K562 (cell line): ENCODE measurements around the gene ATP13A4.

Experiments used
- EP300 ChIP-seq: IDR thresholded peaks from 2 replicates; pipeline ENCODE4 v1.6.1; 2012; ENCODE audit warnings: low read length, improper control_type of control experiment
- IRF2 ChIP-seq: sonication (generic); formaldehyde crosslinking; IDR thresholded peaks from 2 replicates; pipeline ENCODE4 v1.8.1; 2022; ENCODE audit warnings: mild to moderate bottlenecking, missing genetic modification reagents
- MBD2 ChIP-seq: sonication (generic); IDR thresholded peaks from 2 replicates; pipeline ENCODE4 v1.6.1; 2016; ENCODE audit warnings: low read depth, borderline replicate concordance
- POLR2A ChIP-seq: fragments of 450-650 bp; conservative IDR thresholded peaks from 2 replicates; pipeline ENCODE4 v1.6.1; 2016
- SMAD1 ChIP-seq: fragments of 150-350 bp; IDR thresholded peaks from 2 replicates; pipeline ENCODE4 v1.6.1; 2014; ENCODE audit warnings: low read length, low read depth; ENCODE audit not compliant: partially characterized antibody
- ZNF589 ChIP-seq: fragments of 200-800 bp; sonication (Bioruptor generic); IDR thresholded peaks from 2 replicates; pipeline ENCODE4 v1.6.1; 2016; ENCODE audit warnings: low read depth, missing genetic modification characterization, missing compliant biosample characterization
- TF ChIP-seq, protein P1 (sequence below), 2 experiments: fragments of 450-650 bp; formaldehyde crosslinking in 1 of 2; IDR thresholded peaks; 2 replicates each; pipeline versions ENCODE4 v1.4.0 to v1.6.1; 2014 to 2020; ENCODE audit warnings: mild to moderate bottlenecking in 2 of 2, borderline replicate concordance in 1 of 2, low read depth in 1 of 2
- TF ChIP-seq, protein P2 (sequence below): sonication (generic); formaldehyde crosslinking; IDR thresholded peaks from 2 replicates; pipeline ENCODE4 v1.8.1; 2022; ENCODE audit warnings: missing genetic modification reagents
- TF ChIP-seq, protein P3 (sequence below), 3 experiments: IDR thresholded peaks in 2 of 3; conservative IDR thresholded peaks in 1 of 3; 2 replicates each; pipeline ENCODE4 v1.5.1; 2011 to 2012; ENCODE audit warnings: low read length in 3 of 3, mild to moderate bottlenecking in 3 of 3, control low read depth in 2 of 3, improper control_type of control experiment in 1 of 3, inconsistent platforms in 1 of 3, low read depth in 1 of 3, mixed read lengths in 1 of 3, moderate library complexity in 1 of 3; ENCODE audit not compliant: insufficient read depth in 2 of 3
- TF ChIP-seq, protein P4 (sequence below): sonication (generic); formaldehyde crosslinking; IDR thresholded peaks from 2 replicates; pipeline ENCODE4 v1.5.0; 2020; ENCODE audit warnings: missing genetic modification reagents
- TF ChIP-seq, protein P5 (sequence below), 3 experiments: fragments of 200-800 bp in 1 of 3; sonication (Bioruptor generic) in 1 of 3; sonication (generic) in 1 of 3; formaldehyde crosslinking in 1 of 3; IDR thresholded peaks; 2 replicates each; pipeline versions ENCODE4 v1.6.1 to v1.8.0; 2016 to 2022; ENCODE audit warnings: mild to moderate bottlenecking in 2 of 3, missing compliant biosample characterization in 2 of 3, missing genetic modification characterization in 2 of 3, missing genetic modification reagents in 1 of 3

DNA sequence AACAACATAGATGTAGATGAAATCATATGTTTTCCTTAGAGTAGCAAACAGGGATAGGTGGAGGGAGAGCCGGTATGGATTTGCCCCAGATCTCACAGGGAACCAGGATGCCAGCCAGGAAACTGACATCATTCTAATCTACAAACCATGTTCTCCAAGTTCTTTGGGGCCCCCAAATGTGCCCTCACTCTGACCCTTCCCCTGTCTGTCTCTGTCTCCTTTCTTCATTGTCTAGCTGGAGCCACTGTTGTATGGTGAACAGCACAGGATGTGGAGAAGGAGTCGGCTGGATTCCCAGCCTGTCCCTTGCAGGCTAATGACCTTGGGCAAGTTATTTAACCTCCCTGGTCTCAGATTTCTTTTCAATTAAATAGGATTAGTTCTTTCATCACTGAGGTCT lies 177.1 kb downstream of the ATP13A4 start:
- TF ChIP-seq, protein P1, sequence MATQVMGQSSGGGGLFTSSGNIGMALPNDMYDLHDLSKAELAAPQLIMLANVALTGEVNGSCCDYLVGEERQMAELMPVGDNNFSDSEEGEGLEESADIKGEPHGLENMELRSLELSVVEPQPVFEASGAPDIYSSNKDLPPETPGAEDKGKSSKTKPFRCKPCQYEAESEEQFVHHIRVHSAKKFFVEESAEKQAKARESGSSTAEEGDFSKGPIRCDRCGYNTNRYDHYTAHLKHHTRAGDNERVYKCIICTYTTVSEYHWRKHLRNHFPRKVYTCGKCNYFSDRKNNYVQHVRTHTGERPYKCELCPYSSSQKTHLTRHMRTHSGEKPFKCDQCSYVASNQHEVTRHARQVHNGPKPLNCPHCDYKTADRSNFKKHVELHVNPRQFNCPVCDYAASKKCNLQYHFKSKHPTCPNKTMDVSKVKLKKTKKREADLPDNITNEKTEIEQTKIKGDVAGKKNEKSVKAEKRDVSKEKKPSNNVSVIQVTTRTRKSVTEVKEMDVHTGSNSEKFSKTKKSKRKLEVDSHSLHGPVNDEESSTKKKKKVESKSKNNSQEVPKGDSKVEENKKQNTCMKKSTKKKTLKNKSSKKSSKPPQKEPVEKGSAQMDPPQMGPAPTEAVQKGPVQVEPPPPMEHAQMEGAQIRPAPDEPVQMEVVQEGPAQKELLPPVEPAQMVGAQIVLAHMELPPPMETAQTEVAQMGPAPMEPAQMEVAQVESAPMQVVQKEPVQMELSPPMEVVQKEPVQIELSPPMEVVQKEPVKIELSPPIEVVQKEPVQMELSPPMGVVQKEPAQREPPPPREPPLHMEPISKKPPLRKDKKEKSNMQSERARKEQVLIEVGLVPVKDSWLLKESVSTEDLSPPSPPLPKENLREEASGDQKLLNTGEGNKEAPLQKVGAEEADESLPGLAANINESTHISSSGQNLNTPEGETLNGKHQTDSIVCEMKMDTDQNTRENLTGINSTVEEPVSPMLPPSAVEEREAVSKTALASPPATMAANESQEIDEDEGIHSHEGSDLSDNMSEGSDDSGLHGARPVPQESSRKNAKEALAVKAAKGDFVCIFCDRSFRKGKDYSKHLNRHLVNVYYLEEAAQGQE (IDR thresholded peaks at IDR 0.05; ENCODE audit: borderline replicate concordance) = no peak
- TF ChIP-seq, protein P1 (CRISPR knock-in tag; IDR thresholded peaks at IDR 0.05; ENCODE audit: low read depth) = no peak
- TF ChIP-seq MBD2 (no peak), SMAD1 (no peak), POLR2A (no peak), ZNF589 (CRISPR knock-in tag) (no peak), EP300 (no peak), IRF2 (no peak)
- TF ChIP-seq, protein P2, sequence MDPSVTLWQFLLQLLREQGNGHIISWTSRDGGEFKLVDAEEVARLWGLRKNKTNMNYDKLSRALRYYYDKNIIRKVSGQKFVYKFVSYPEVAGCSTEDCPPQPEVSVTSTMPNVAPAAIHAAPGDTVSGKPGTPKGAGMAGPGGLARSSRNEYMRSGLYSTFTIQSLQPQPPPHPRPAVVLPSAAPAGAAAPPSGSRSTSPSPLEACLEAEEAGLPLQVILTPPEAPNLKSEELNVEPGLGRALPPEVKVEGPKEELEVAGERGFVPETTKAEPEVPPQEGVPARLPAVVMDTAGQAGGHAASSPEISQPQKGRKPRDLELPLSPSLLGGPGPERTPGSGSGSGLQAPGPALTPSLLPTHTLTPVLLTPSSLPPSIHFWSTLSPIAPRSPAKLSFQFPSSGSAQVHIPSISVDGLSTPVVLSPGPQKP (CRISPR knock-in tag) = no peak
- TF ChIP-seq, protein P3, sequence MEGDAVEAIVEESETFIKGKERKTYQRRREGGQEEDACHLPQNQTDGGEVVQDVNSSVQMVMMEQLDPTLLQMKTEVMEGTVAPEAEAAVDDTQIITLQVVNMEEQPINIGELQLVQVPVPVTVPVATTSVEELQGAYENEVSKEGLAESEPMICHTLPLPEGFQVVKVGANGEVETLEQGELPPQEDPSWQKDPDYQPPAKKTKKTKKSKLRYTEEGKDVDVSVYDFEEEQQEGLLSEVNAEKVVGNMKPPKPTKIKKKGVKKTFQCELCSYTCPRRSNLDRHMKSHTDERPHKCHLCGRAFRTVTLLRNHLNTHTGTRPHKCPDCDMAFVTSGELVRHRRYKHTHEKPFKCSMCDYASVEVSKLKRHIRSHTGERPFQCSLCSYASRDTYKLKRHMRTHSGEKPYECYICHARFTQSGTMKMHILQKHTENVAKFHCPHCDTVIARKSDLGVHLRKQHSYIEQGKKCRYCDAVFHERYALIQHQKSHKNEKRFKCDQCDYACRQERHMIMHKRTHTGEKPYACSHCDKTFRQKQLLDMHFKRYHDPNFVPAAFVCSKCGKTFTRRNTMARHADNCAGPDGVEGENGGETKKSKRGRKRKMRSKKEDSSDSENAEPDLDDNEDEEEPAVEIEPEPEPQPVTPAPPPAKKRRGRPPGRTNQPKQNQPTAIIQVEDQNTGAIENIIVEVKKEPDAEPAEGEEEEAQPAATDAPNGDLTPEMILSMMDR (IDR thresholded peaks at IDR 0.05 in 2 of 3, conservative IDR thresholded peaks at IDR 0.05 in 1 of 3; ENCODE audit: insufficient read depth in 2 of 3, low read depth in 1 of 3, low read length in 3 of 3) = no peak
- TF ChIP-seq, protein P4, sequence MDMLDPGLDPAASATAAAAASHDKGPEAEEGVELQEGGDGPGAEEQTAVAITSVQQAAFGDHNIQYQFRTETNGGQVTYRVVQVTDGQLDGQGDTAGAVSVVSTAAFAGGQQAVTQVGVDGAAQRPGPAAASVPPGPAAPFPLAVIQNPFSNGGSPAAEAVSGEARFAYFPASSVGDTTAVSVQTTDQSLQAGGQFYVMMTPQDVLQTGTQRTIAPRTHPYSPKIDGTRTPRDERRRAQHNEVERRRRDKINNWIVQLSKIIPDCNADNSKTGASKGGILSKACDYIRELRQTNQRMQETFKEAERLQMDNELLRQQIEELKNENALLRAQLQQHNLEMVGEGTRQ (CRISPR knock-in tag) = no peak
- TF ChIP-seq, protein P5, sequence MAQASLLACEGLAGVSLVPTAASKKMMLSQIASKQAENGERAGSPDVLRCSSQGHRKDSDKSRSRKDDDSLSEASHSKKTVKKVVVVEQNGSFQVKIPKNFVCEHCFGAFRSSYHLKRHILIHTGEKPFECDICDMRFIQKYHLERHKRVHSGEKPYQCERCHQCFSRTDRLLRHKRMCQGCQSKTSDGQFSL (CRISPR knock-in tag; IDR thresholded peaks at IDR 0.05) = no peak
- TF ChIP-seq, protein P5 (tag; IDR thresholded peaks at IDR 0.05) = no peak
